Right forelimb (tissue), 1 donor: ENCODE measurements around the gene TRIM40.

Source experiments
- DNase-seq: peaks from one replicate; pipeline ENCODE4 v3.0.0-alpha.2; 2018

The TRIM40 gene

DNA sequence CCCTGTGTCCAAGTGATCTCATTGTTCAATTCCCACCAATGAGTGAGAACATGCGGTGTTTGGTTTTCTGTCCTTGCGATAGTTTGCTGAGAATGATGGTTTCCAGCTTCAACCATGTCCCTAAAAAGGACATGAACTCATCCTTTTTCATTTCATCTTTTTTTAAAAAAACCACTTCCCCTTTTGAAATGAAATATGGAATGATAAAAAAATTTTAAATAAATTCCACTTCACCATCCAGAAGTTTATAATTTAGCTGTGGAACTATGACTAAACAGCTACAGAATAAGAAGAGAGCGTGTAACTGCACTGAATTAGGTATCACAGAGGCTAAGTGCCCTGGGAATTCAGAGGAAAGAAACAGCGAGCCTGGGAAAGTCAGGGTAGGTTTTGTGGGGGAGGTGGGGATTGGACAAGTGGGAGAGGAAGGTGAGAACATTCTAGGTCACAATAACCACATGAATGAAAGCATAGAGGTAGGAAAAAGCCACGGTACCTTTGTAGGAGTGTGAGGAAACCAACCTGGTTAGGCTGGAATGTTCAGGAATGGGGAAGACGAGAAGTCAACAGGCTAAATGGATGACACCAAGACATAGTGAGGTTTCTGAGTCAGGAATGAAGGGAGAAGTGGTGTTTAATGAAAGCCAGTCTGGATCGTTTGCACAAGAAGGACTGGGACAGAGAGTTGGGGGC lies 14.1 kb downstream of the TRIM40 start:
- no peak for DNase-seq

DNA sequence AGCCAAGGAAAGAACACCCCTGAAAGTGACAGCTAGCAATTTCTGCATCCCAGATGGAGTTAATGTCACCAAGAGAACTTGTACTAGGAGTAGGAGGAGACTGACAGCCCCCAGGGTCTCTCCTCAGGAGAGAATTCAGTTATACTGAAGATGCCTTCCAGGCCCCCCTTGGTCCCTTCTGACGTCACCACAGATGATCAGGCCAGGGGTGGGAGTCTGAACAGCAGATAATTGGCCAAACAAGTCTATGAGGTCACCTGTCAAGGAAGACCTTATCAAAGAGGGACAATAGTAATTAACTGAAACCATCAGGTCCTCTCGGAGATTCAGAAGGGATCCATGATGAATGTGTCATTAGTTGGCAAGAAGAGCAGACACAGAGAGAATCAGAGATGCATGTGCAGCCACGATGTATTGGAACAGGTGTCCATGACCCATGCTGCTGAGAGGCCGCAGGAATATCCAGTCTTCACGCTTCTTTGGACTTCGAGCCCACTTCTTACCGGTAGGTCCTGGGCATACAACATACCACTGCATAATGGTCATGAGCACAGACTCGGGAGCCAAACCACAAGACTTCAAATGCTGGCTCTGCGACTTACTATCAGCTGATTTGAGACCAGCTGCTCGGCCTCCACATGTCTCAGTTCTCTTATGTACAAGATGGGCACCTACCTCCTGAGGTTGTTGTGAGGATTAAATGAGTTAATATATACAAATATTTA lies 14.9 kb downstream of the TRIM40 start:
- DNase-seq: no peak

DNA sequence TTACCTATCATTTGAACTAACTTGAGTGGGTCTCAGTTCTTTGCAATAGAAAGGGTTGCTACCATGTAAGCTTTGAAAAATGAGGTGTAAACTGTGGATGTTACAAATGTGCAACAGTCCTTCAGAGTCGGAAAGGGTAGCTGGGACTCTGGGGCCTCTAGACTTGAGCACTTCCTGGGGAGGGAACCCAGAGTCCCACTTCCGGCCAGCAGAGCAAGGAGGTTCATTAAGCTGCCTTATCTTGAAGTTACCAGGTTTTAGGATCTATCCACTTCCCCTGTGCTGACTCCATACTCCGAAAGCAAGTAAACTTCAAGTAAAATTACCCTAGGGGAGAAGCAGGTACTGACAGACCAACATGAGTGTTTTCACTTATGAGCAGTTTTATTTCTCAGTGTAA lies 15.6 kb downstream of the TRIM40 start:
- no peak for DNase-seq

GRCh38 chr6:30152016-30152673 lies 16.2 kb downstream of the TRIM40 start:
- no peak for DNase-seq

- DNase-seq: no peak
These were observed 17.1 kb downstream of the TRIM40 start for GRCh38 chr6:30152910-30153610.

DNA sequence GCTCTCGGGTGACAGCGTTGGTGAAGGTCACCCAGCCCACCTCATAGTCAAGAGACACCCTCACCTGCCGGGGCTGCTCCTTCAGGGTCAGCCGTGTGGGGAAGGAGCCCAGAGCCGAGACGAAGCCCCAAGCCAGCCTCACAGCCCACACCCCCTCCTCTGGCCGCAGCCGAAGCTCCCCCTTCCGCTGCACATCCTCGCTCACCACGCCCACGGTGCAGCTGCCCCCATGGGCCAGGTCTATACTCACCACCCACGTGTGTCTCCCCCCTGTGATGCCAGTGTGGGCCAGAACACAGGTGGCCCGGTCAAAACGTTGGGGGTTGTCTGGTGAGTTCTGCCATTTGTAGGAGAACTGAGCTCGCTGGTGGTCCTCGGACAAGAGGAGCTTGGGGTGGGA lies 18.1 kb downstream of the TRIM40 start:
- DNase-seq: no peak

GRCh38 chr6:30154709-30155519 lies 19.0 kb downstream of the TRIM40 start:
- DNase-seq: no peak

DNA sequence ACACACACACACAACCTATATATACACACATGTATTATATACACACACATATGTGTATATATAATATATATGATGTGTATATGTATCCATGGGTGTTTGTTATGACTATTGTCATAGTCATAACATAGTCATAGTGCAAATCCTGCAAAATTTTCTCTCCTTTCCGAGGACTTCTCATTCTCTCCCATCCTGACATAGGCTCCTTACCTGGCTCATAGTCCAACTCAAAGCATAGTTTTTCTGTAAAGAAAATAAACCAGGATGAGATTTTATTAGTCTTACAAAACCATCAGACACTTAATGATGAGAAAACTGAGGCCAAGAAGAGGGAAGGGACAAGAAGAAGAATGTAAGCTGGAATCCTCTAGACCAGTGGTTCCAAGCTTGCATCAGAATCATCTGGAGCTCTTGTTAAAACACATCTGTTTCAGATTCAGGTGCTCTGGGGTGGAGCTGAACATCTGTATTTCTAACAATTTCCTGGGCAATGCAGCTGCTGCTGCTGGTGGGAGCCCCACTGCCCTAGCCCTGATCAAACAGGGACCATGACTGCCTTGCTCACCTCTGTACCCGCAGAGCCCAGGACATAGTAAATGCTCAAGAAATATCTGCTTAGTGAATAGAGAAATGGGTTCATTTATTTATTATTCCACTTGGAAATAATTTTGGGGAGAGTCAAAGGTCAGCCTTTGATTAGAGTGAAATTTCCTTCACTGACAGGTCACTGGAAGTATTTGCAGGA lies 19.8 kb downstream of the TRIM40 start:
- no peak for DNase-seq

DNA sequence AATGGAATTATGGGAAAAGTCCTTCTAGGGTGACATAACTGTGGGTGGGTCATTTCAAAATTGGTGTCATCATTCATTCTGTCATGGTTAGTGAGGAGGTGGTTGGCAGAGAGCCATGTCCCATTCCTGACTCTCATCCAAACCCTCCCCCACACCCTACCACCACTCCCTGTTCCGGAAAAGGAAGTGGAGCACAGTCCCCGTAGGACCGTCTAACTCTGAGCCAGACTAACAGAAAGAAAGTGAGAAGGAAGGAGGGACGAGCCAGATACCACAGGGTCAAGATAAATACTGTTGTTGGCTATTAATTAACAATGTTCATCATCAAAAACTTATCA lies 20.3 kb downstream of the TRIM40 start:
- no peak for DNase-seq

DNA sequence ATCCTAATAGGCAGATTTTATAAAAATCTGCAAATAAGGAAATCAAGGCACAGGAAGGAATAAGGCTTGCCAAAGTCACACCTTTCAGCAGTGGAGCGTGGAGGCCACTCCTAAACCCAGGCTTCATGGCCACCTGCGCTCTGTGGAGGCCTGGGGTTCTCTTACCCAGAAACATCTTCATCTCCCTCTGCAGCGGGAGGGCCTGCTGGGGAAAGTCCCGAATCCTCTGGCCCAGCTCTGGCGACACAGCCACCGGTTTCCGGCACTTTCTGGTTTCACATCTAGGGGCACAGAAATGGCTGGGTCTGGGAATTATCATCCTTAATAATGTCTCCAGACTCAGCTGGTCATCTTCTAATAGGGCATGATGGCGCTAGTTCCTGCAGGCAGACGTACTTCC lies 20.8 kb downstream of the TRIM40 start:
- DNase-seq: no peak

GRCh38 chr6:30157581-30157980 lies 21.6 kb downstream of the TRIM40 start:
- no peak for DNase-seq

DNA sequence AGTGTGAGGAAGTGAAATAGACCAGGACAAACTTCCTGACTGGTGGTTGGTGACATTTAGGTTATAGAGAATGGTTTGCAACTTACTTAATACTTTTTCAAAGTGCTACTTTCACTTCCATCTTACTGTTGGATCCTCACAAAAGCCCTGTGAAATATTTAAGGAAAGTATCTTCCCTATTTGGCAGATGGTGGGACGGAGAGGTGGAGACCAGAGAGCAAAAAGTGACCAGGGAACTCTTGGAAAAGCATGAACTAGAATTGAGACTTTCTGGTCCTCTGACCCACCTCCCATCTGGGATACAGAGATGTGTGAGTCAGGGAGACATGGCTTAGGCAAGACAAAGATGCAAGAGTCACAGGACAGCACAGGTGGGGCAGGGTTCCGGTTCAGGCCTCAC lies 22.1 kb downstream of the TRIM40 start:
- DNase-seq: no peak

DNA sequence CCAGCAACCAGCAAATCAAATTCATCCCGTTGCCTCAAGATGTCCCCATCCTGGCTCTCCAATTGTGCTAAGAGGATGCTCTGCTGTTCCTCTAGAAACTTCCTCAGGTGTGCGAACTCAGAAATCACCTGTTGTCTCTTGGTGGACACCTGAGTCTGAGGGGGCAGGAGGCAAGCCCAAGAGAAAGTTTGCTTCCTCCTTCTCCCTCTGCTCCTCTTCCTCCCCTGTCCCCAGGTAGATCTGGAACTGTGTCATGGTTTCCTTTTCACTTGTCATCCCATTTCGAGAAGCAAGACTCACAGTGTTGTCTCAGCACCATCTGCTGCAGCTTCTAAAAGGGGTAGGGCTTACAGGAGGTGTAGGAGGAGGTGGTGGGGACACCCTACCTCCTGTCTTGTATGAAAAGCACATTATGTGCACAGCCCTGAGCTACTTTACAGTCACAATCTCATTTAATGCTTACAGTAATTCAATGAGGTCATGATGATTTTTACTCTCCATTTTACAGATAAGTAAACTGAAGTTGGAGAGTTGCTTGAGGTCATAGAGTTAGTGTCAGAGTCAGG lies 22.6 kb downstream of the TRIM40 start:
- DNase-seq: no peak

DNA sequence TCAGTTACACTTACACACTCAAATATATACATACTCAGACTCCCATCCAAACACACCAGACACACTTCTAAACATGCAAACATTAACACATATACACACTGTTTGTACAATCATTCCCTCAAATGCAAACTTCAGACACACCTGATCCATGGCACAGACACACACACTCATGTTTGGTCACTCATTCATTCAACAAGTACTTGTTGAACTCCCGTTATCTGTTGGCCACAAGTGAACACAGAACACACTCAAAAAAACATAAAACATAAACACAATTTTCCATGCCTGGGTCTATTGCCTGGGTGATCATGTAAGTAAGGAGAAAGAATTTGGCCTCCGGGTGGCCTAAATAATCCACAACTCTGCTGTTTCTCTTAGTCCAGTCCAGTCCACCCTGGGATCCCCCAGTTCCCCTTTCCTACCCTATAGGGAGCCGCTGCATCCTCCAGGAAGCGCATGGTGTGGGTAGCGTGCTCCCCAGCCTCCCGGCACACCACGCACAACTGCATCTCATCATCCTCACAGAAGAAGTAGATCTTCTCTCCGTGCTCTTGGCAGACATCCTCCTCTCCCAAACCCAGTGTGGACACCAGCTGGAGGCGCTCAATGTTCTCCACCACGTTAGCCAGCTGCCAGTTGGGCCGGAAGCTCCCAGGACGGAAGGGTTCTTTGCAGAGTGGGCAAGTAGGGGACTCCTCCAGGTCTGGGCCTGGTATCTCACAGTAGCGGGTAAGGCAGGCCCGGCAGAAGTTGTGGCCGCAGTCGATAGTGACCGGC lies 24.3 kb downstream of the TRIM40 start:
- DNase-seq: no peak

- no peak for DNase-seq
These were observed 25.0 kb downstream of the TRIM40 start, which contains the start of gene TRIM10 for GRCh38 chr6:30160785-30161531. TSS of gene TRIM10 (minus strand) at chr6:30161211. CDS start at chr6:30160858, 353 bp downstream.

DNA sequence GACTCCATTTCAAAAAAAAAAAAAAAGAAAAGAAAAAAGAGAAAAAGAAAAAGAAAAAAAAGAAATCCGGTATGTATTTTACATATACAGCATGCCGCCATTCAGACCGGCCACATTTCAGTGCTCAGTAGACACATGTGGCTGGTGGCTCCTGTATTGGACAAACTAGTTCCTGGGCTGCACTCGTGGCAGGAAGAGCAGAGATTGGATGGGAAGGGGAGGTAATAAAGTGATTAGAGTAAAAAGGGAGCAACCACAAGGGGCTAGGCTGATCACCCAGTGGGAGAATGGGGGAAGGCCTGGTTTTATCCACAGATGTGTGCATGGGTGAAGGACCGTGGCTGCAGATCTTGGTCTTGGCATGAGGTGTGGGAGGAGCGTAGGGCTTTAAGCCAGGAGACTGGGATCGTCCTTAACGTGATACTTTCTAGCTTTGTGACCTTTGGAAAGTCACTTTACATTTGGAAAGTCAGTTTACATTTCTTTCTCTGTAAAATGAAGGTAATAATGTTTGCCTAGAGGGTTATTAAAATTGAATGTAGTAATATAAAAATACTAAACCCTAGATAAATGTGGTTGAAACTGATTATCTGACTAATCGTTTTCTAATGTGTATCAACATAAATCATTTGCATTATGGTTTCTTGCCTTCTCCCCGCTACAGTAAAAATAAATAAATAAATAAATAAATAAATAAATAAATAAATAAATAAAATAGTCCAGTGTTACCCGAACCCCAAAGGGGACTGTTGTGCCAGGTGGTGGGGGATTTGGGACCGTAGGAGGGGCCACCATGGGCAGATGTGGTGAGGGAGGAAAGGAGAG lies 26.5 kb downstream of the TRIM40 start:
- no peak for DNase-seq

GRCh38 chr6:30163090-30163917 lies 27.4 kb downstream of the TRIM40 start, which contains the start of gene TRIM15:
TSS of gene TRIM15 (plus strand) at chr6:30163546. CDS start at chr6:30163685, 139 bp downstream.
- DNase-seq: no peak
